Head of caudate nucleus (tissue), 42 donors: ENCODE measurements around the gene CPVL.
"Not testable (repeated sequence)": the region's sequence is repeated elsewhere in the genome, so short reads cannot be mapped to it uniquely, and the experiment has no call there.

ENCODE experiments used
- DNase-seq, 42 donors: peaks; one replicate each; pipeline versions ENCODE4 v3.0.0 to v3.0.0-alpha.2; 2020 to 2021; ENCODE audit warnings: mixed read lengths in 7 of 42
- intact Hi-C: fragments of 100-400 bp; cut with DNase I; formaldehyde crosslinking; loops from one replicate; pipeline ENCODE4 v1.15.0; 2022

The CPVL gene

GRCh38 chr7:29105191-29105590 lies 41.1 kb downstream of the CPVL start:
- DNase-seq: no peak
- intact Hi-C loops: loop anchor here (10.0 kb wide), 1 partner anchor 300 kb away; no protein-coding TSS in a partner anchor

GRCh38 chr7:29102558-29103151 lies 43.7 kb downstream of the CPVL start:
- intact Hi-C loops: loop anchor here (10.0 kb wide), 1 partner anchor 302 kb away; no protein-coding TSS in a partner anchor
- DNase-seq: peak in 41 of 42 donors; percentile 33 to 87 (median 65)

DNA sequence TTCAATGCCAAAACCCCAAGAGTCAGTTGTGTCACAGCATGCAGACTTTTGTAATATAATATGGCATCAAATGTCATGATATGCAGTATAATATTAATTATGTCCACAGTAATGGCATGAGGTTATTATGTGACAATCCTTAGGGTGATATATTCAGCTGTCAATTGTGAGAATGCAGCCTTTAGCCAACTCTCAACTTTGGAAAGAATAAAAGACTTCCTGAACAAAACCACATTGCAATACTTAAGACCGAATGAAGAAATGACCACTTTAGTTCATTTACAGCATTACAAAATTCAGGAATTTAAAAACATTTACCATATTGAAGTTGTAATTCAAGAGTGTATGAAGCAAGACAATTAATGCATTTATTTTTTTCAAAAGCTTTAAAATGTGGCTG lies 45.4 kb downstream of the CPVL start:
- DNase-seq: no peak
- intact Hi-C loops: loop anchor here (10.0 kb wide), 1 partner anchor 304 kb away; no protein-coding TSS in a partner anchor

DNA sequence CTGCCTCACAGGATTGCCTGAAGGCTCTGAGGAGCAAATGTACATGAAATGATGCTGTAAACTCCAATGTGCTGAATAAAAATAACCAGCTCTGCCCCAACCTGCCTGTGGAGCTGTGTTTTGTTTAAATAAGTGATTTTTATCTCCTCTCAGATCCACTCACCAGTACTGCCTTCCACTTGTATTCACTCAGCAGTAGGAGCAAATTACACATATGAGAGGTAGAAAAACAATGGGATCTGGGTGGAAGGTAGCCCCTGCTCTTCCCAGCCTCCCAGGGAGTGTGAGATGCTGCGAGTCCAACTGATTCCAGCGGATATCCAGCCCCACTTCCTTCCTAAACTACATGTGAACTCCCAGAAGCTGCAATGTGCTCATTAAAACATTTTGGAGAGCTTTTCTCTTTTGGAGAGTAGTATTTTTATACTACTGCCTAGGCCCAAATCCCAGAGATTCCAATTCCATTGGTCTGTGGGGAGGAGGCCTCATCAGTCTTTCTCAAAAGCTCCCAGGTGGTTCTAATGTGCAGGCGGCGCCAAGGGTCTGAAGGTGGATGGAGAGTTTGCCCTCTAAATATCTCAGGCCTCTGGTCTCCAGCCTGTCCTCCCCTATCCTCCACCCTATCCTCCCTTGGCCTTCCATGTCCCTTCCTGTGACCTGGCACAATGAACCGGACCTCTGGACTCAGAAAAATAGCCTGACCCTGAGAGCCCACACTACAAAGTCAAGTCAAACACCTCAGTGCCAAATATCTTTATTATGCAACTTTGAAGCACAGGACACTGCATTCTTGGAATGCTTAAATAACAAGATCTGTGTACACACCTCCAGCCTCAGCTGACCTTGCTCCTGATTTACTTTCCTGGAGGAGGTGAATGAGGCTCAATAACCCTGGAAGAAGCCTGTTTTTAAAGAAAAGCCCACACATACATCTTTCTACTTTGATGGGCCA lies 46.2 kb downstream of the CPVL start:
- intact Hi-C loops: loop anchor here (10.0 kb wide), 1 partner anchor 305 kb away; no protein-coding TSS in a partner anchor
- DNase-seq: peak in 1 of 42 donors; percentile 21

DNA sequence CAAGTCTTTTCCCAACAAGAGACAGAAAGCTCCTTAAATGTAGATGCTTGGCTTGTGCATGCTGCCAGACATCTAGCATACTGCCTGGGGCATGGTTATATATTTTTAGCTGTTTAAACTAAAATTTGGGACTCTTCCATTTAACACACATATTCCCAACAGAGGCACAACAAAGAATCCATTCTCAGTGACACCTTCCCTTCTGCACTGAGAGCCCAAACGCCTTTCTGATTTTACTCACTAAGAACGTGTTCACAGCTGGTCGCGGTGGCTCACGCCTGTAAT lies 49.9 kb downstream of the CPVL start:
- intact Hi-C loops: no loop called here
- no peak for DNase-seq

GRCh38 chr7:29095631-29096445 lies 50.5 kb downstream of the CPVL start:
- intact Hi-C loops: no loop called here
- no peak for DNase-seq

- intact Hi-C loops, DNase-seq: not testable (repeated sequence)
These were observed 53.2 kb downstream of the CPVL start for GRCh38 chr7:29093091-29093490.

- intact Hi-C loops: no loop called here
- no peak for DNase-seq
These were observed 54.6 kb downstream of the CPVL start for GRCh38 chr7:29091715-29092114.

- intact Hi-C loops: no loop called here
- peak in 1 of 42 donors; percentile 9 for DNase-seq
These were observed 55.3 kb downstream of the CPVL start for GRCh38 chr7:29090836-29091601.

- intact Hi-C loops: no loop called here
- no peak for DNase-seq
These were observed 56.1 kb downstream of the CPVL start for GRCh38 chr7:29090151-29090805.

DNA sequence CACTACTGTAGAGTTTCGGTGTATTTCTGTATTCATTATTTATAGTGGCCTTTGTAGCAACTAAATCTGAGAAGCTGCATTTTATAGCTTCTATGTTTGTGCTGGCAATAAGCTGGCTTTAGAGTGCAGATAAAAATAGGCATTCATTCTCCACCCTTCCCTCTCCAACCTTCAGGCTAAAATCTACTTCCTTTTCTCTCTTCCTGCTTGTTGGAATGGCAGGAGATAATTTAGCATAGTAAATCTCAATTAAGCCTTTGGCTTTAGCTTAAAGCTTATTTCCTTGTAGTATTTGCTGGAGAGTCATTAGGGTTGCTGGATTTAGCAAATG lies 58.5 kb downstream of the CPVL start:
- intact Hi-C loops: no loop called here
- DNase-seq: no peak

GRCh38 chr7:29086545-29086944 lies 59.8 kb downstream of the CPVL start:
- intact Hi-C loops: no loop called here
- no peak for DNase-seq

GRCh38 chr7:29084832-29085231 lies 61.5 kb downstream of the CPVL start:
- no peak for DNase-seq
- intact Hi-C loops: no loop called here

GRCh38 chr7:29080803-29081202 lies 65.5 kb downstream of the CPVL start:
- no peak for DNase-seq
- intact Hi-C loops: no loop called here

DNA sequence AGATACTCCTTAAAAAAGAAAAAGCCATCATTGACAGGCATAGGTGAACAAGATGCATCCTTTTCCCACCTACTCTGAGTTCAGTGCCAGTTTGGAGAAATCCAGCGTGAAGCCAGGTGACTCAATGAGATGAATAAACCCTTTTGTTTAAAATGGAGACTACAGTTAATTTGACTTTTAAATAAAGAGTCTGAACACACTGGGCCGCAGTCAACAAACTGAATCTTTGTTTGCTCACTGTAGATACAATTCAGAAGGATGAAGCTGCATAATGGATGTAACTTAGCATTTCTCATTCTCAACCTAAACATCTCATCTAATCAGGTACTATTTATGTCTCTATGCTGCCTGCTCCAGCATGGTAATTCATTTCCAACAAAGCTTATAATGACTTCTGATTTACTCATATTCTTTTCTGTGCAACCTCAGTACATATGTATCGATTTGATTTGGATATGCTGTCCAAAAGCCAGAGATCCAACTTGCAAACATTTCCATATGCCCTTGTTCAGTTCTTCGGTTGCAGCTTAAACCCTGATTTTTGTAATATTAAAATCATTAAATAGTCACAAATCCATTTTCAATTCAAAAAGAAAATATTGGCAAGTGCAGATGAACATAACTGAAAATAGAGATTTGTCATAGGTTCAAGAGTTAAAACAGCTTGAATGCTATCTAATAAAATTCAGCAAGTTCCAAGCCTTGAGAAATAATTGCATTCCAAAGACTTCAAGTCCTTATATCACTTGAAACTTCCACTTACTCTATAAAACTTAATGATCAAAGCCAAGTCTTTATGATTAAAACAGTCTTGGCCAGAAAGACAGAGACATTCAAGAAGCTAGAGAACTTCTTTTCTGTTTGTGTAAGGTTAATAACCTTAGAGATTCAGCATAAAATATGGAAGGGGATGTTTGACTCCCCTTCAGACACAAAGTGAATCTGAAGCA lies 67.8 kb downstream of the CPVL start:
- intact Hi-C loops: no loop called here
- DNase-seq: peak in 1 of 42 donors; percentile 13

GRCh38 chr7:29077854-29078253 lies 68.5 kb downstream of the CPVL start:
- intact Hi-C loops: no loop called here

DNA sequence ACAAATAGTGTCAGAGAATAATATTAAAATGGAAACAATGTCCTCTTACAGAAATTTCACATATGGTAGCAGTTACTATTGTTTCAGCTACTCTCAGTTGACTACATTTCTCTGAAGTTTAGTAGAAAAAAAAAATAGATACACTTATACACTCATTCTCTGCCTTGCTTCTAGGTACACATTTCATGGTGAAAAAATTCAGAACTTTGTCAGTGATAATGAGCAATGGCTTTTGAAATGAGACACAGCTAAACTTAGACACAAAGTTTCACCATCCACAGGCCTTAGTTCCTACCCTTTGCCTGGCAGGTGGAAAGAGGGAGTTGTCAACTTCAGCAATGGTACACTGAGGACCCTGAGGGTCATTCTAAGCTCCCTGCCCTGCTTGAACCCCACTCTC lies 69.2 kb downstream of the CPVL start:
- intact Hi-C loops: no loop called here

More at GRCh38 chr7:29077854-29078253, 68.5 kb downstream of the CPVL start:
- DNase-seq: no peak

More for the DNA sequence above, 69.2 kb downstream of the CPVL start:
- DNase-seq: no peak
